ENCODE results near the gene RAI1.

DNA sequence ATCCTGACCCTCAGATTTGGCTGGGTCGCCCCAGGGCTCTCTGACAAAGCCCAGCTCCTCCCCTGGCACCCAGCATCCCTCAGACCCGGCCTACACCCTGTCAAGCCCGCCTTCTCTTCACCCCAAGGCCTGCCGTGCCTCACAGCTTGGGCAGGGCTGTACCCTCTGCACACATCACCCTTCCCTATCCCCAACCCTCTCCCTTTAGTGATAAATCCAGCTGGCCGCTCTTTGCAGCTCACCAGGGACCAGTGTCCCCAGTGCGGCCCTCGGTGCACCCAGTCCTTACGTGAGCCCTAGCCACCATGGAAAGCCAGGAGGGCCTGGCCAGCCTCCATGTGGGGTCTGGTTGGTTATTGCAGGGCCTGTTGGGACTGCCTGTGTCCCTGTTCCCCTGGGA is 74.5 kb downstream of the RAI1 start:
- no peak for TF ChIP-seq EGR1 (IDR thresholded peaks at IDR 0.05; ENCODE audit: borderline replicate concordance in 1 of 2, low read depth in 2 of 2, low read length in 2 of 2)
- TF ChIP-seq, protein P1, sequence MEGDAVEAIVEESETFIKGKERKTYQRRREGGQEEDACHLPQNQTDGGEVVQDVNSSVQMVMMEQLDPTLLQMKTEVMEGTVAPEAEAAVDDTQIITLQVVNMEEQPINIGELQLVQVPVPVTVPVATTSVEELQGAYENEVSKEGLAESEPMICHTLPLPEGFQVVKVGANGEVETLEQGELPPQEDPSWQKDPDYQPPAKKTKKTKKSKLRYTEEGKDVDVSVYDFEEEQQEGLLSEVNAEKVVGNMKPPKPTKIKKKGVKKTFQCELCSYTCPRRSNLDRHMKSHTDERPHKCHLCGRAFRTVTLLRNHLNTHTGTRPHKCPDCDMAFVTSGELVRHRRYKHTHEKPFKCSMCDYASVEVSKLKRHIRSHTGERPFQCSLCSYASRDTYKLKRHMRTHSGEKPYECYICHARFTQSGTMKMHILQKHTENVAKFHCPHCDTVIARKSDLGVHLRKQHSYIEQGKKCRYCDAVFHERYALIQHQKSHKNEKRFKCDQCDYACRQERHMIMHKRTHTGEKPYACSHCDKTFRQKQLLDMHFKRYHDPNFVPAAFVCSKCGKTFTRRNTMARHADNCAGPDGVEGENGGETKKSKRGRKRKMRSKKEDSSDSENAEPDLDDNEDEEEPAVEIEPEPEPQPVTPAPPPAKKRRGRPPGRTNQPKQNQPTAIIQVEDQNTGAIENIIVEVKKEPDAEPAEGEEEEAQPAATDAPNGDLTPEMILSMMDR (IDR thresholded peaks at IDR 0.05 in 2 of 3, conservative IDR thresholded peaks at IDR 0.05 in 1 of 3; ENCODE audit: control insufficient read depth in 2 of 3, extremely low read depth in 1 of 3, insufficient read depth in 1 of 3, low read depth in 3 of 3, low read length in 3 of 3): no peak
- TF ChIP-seq SREBF2 (IDR thresholded peaks at IDR 0.05; ENCODE audit: low read length): no peak
- TF ChIP-seq ZNF217 (IDR thresholded peaks at IDR 0.05): no peak
- no peak for TF ChIP-seq ZBED1 (IDR thresholded peaks at IDR 0.05; ENCODE audit: borderline replicate concordance)
- TF ChIP-seq SP1 (IDR thresholded peaks at IDR 0.05; ENCODE audit: low read depth, low read length): no peak
- TF ChIP-seq LARP7 (IDR thresholded peaks at IDR 0.05): no peak
- TF ChIP-seq POLR2AphosphoS5 (IDR thresholded peaks at IDR 0.05; ENCODE audit: low read length): no peak
- TF ChIP-seq NFYB (IDR thresholded peaks at IDR 0.05; ENCODE audit: insufficient read depth, low read depth, low read length): no peak
- TF ChIP-seq TCF3 (IDR thresholded peaks at IDR 0.05; ENCODE audit: borderline replicate concordance, insufficient read depth, low read depth, low read length): no peak
- no peak for TF ChIP-seq RAD21 (IDR thresholded peaks at IDR 0.05; ENCODE audit: insufficient read depth, low read depth, low read length)
- TF ChIP-seq, protein P2, sequence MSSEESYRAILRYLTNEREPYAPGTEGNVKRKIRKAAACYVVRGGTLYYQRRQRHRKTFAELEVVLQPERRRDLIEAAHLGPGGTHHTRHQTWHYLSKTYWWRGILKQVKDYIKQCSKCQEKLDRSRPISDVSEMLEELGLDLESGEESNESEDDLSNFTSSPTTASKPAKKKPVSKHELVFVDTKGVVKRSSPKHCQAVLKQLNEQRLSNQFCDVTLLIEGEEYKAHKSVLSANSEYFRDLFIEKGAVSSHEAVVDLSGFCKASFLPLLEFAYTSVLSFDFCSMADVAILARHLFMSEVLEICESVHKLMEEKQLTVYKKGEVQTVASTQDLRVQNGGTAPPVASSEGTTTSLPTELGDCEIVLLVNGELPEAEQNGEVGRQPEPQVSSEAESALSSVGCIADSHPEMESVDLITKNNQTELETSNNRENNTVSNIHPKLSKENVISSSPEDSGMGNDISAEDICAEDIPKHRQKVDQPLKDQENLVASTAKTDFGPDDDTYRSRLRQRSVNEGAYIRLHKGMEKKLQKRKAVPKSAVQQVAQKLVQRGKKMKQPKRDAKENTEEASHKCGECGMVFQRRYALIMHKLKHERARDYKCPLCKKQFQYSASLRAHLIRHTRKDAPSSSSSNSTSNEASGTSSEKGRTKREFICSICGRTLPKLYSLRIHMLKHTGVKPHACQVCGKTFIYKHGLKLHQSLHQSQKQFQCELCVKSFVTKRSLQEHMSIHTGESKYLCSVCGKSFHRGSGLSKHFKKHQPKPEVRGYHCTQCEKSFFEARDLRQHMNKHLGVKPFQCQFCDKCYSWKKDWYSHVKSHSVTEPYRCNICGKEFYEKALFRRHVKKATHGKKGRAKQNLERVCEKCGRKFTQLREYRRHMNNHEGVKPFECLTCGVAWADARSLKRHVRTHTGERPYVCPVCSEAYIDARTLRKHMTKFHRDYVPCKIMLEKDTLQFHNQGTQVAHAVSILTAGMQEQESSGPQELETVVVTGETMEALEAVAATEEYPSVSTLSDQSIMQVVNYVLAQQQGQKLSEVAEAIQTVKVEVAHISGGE (CRISPR knock-in tag; IDR thresholded peaks at IDR 0.05): no peak
